NCI-H2107 (cell line): ENCODE measurements around the gene SMYD4.

ENCODE experiments used
- DNase-seq: peaks from one replicate; lab custom pipeline; 2025; lab: John Stamatoyannopoulos, UW

SMYD4 gene

GRCh38 chr17:1730326-1731193 is 99.1 kb downstream of the SMYD4 start:
- DNase-seq, result no peak

- no peak for DNase-seq
Measured at GRCh38 chr17:1729966-1730325, 99.8 kb downstream of the SMYD4 start.
